HG02943 (cell line): Measurements from ENCODE around the gene ALG8.
"Not testable (repeated sequence)": the region's sequence is repeated elsewhere in the genome, so short reads cannot be mapped to it uniquely, and the experiment has no call there.

Experiments
- ATAC-seq: cut with Tn5 transposase; IDR thresholded peaks from one replicate; pipeline ENCODE4 v1.9.1; 2021; ENCODE audit warnings: mild to moderate bottlenecking, low read depth, moderate library complexity; ENCODE audit not compliant: unreplicated experiment

The ALG8 gene

DNA sequence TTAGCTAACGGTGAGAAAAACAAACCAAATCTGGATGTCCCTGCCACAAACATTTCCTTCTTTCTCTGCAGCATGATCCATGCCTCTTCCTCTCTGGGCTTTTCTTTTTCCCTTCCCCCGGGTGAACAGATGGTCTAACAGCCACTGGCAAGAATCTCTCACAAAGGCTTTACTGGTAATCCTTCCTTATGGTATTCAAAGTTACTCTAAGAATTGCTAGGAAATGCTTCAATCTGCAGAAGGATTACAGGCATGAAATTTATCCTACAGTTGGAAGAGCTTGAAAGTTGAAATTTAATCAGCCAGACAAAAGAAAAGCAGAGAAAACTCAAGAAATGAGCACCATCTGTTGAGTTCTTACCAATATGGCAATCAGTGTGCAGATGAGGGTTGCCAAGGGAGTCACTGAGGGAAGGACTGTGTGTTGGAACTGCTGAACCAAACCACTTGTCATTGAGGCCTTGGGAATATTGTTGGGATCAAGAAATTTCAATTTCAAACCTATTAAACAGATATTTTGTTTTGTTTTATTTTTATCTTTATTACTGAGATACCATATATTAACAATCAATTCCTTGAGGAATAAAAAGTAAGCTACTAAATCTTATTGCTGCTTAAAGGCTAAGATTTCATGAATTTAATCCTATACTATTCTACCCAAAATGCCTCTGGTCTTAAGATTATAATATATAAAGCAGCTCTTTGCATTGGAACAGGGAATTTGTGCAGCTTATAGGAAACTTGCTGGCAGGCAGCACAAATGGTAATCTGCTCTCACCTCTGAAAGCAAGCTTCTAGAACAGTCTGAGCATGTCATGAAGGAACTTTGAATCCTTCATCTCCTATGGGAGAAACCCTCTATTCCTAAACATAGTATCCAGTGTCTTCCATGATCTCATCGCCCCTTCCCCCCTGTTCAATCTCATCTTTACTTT is 30.1 kb downstream of the ALG8 start:
- no peak for ATAC-seq

DNA sequence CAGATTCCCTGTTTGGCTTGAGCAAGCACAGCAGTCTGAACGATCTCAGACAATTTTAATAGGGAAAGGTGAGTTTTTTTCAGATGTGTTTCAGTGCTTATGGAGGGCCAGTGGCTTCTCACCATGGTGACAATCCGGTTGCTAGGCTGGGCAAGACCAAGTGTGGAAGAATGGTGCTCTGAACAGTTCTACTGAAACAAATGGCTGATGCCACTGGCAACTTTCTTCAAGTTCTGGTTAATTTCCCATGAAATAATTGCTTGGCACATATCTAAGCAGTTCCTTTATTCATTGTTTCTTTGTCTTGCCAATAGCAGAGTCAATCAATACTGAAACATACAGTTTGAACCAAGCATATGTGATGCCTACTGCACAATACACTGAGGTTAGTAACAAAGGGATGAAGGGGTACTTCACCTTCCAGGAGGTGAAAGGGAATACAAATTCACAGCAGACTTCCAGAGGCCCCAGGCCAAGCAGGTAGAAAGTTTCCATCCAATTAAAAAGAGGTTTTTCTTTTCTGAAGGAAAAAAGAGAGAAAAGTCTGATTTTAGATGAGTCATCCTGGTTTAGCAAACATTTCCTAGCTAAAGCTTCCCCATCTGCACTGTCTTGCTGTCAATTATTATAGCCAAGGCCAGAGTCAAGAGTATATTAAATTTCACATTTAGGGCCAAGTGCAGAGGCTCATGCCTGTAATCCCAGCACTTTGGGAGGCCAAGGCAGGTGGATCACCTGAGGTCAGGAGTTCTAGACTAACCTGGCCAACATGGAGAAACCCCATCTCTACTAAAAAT is 38.6 kb downstream of the ALG8 start:
- ATAC-seq = no peak

DNA sequence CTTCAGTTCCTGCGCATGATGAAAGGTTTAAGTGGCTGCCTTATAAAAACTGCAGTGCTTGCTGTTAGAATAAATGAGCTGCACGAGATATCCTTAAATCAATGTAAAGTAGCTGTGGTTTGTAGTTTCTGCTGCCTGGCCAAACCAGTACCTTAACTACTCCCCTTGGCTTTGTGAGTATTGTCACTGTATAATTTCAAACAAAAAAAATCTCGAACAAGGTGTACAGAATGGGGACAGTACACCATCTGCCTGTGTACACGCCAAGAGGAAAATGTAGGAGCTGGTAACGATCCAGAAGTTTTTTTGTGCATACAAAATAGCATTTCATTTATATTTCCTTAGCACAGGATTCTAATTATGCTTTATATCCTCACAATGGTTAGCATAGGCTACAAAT is 39.2 kb downstream of the ALG8 start:
- ATAC-seq = no peak

DNA sequence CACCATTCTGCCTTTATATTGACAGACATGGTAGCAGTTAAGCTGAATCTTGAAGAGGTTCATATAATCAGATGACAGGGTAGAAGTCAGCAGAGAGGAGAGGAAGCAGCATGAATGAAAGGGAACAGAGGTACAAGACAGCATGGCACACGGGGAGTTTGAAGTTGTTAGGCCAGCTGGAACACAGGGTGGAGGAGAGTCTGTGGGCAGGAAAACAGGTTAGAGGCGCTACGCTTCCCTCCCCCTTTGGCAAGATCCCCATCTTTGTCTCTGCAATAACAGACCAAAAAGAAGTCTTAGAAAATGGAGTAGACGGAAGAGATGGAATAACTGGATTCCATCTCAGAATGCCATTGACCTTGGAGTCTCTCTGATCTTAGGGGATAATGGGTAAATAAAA is 39.8 kb downstream of the ALG8 start:
- no peak for ATAC-seq

DNA sequence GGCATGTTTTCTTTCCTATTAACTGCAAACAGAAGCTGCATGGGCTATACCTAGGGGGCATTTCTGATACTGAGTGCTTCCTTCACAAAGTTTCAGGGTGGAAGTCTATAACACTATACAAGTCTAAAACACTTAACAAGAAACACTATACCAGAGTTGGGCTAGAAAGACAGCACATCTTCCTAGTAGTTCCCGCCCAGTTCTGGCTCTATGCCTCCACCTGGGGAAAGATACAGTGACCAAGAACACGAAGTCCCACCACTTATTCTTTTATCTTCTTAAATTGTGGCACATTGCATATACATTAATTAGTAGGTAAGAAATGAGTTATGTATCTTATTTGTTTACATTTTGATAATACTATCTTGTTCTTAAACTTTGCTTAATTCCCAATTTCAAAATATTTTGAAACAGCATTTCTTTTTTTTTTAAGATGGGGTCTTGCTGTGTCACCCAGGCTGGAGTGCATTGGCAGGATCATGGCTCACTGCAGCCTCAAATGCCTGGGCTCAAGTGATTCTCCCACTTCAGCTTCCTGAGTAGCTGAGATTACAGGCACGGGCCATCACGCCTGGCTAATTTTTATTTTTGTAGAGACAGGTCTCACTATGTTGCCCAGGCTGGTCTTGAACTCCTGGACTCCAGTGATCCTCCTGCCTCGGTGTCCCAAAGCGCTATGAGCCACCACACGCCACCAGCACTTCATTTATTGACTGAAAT is 41.6 kb downstream of the ALG8 start:
- ATAC-seq = no peak

DNA sequence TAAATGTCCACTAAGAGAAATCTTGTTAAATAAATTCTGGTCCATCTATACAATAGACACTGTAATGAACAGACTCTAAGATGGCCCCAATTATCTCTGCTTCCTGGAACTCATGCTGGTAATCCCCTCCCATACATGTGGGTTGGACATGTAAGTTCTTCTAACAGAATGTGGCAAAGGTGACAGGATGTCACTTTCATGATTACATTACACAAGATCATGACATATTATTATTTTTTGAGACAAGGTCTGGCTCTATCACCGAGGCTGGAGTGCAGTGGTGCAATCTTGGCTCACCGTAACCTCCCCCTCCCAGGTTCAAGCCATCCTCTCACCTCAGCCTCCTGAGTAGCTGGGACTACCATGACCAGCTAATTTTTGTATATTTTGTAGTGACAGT is 45.2 kb downstream of the ALG8 start:
- no peak for ATAC-seq

DNA sequence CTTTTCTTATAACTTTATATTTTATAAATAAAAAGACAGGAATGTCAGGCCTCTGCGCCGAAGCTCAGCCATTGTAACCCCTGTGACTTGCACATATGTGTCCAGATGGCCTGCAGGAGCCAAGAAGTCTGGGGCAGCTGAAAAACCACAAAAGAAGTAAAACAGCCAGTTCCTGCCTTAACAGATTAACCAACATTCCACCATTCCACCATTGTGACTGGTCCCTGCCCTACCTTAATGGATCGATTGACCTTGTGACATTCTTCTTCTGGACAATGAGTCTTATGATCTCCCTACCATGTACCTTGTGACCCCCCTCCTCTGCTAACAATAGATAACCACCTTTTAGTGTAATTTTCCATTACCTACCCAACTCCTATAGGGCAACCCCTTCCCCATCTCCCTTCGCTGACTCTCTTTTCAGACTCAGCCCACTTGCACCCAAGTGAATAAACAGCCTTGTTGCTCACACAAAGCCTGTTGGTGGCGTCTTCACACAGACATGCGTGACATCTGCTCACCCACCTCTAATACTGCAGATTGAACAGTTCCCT is 52.8 kb downstream of the ALG8 start:
- ATAC-seq = not testable (repeated sequence)

DNA sequence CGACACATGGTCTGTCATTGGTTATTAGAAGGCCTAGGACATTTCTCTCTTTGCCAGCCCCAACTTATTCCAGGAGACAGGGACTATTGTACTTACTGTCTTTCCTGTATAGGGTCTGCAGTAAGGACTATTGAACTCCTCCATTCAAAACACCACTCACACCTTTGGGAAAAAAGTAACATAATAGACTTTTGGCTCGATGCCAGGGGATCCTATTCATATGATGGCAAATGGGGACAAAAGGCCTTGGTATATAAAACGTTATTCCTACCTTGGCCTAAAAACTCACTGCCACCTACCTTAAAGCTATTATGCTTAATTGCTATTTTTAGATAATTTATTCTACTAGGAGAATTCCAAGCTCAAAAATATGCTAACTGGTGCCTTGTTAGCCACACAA is 53.5 kb downstream of the ALG8 start:
- ATAC-seq = no peak

DNA sequence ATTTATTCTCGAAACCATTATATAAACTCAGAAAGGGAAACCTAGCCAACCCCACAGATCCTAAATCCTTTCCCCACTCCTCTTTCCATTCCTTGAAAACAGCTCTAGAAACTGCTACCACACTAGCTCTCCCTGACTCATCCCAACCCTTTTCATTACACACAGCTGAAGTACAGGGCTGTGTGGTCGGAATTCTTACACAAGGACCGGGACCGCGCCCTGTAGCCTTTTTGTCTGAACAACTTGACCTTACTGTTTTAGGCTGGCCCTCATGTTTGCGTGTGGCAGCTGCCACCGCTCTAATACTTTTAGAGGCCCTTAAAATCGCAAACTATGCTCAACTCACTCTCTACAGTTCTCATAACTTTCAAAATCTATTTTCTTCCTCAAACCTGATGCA is 54.9 kb downstream of the ALG8 start:
- not testable (repeated sequence) for ATAC-seq

DNA sequence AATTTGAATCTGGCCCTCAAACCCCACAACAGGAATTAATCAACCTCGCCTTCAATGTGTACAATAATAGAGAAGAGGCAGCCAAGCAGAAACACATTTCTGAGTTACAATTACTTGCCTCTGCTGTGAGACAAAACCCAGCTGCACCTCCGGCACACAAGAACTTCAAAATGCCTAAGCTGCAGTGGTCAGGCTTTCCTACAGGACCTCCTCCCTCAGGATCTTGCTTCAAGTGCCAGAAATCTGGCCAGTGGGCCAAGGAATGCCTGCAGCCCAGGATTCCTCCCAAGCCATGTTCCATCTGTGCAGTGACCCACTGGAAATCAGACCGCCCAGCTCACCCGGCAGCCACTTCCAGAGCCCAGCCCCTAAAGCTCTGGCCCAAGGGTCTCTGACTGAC is 56.4 kb downstream of the ALG8 start:
- no peak for ATAC-seq

DNA sequence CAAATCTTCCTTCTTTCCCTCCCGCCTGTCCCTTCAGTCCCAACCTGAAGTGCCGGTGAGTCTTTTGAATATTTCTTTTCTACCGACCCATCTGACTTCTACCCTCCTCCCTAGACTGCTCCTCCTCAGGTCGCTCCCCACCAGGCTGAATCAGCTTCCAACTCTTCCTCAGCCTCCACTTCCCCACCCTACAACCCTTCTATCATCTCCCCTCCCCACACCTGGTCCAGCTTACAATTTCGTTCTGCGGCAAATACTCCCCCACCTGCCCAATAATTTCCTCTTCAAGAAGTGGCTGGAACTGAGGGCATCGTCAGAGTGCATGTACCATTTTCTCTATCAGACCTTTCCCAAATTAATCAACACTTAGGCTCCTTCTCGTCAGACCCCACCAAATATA is 57.3 kb downstream of the ALG8 start:
- ATAC-seq = no peak

DNA sequence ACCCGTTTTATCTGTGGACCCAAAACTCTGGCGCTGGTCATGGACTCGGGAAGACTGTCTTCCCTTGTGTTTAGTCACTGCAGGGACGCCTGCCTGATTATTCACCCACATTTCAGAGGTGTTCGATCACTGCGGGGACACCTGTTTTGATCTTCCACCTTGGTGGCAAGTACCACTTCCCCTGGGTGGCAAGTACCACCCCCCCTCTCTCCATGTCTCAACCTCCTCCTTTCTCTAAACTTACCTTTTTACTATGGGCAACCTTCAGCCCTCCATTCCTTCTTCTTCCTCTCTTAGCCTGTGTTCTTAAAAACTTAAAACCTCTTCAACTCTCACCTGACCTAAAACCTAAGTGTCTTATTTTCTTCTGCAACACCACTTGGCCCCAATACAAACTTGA is 57.8 kb downstream of the ALG8 start:
- ATAC-seq = no peak

DNA sequence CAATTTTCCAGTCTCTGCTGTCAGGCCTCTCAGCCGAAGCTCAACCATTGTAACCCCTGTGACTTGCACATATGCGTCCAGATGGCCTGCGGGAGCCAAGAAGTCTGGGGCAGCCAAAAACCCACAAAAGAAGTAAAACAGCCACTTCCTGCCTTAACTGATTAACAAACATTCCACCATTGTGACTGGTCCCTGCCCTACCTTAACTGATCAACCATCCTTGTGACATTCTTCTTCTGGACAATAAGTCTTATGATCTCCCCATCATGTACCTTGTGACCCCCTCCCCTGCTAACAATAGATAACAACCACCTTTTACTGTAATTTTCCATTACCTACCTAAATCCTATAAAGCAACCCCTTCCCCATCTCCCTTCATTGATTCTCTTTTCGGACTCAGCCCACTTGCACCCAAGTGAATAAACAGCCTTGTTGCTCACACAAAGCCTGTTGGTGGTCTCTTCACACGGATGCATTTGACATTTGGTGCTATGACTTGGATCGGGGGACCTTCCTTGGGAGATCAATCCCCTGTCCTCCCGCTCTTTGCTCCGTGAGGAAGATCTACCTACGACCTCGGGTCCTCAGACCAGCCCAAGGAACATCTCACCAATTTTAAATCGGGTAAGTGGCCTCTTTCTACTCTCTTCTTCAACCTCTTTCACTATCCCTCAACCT is 58.5 kb downstream of the ALG8 start:
- ATAC-seq = no peak

DNA sequence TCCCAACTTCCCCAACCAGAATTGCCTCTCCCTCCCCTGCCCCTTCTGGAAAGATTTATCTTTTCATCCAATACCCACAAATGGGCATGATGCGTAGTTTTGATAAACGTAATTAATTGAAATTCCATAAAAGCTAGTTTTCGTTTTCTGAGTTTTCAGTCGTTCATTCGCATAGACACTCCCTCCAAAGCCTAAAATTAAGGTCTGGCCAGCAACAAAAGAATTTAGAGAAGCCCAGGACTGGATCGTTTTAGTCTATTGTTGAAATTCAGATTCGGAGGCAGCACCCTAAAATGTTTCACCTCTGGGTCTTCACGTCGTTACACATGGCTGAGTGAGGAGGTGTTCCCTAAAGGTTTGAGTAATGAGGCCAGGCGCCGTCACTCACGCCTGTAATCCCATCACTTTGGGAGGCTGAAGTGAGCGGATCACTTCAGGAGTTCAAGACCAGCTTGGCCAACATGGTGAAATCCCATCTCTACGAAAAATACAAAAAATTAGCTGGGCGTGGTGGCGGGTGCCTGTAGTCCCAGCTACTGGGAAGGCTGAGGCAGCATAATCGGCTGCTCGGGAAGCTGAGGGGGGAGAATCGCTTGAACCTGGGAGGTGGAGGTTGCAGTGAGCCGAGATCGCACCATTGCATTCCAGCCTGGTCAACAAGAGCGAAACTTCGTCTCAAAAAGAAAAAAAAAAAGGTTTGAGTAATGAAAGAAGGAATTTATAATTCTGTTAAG is 59.2 kb downstream of the ALG8 start:
- no peak for ATAC-seq

DNA sequence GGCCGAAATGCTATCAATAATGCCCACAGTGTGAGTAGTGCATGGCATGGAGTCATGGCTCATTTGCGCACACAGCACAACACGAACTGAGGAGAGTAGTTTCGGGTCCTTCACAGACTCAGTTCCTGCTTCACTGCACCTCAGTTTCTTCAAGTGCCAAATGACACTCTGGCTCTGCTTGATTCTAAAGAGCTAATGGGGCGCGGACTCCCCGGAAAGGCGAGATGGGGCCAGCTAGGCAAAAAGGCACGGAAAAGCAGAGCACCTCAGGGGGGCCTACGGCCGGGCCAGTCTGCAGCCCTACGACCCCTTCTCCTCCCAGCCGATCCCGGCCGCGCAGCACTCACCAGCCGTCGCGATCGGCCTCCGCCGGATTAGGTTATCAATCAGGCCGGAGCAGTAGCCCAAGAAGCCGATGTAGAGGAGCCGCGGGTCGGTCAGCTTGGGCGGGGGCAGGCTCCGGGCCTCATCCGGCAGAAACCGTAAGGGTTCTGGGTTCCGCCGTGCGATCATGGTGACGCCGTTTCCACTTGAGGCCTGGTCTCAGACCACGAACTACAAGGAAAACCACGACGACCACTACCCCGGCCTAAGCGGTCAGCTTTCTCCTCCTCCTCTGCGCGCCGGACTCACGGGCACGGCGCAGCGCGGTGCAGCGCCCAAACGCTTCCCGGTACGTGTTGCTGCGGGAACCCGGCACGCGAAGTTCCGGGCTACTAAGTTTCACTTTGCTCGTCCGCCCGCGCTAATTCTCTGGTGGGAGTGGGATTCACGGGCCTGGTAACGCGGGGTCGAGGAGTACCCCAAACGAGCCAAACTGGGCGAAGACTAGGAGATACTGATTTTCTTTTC is 60.0 kb downstream of the ALG8 start, which contains the start of gene NDUFC2:
NDUFC2 (minus strand) TSS at position 631 of the 852 bp plus-strand sequence; CDS start at position 513, 118 bp downstream.
- peak; percentile 68 for ATAC-seq

DNA sequence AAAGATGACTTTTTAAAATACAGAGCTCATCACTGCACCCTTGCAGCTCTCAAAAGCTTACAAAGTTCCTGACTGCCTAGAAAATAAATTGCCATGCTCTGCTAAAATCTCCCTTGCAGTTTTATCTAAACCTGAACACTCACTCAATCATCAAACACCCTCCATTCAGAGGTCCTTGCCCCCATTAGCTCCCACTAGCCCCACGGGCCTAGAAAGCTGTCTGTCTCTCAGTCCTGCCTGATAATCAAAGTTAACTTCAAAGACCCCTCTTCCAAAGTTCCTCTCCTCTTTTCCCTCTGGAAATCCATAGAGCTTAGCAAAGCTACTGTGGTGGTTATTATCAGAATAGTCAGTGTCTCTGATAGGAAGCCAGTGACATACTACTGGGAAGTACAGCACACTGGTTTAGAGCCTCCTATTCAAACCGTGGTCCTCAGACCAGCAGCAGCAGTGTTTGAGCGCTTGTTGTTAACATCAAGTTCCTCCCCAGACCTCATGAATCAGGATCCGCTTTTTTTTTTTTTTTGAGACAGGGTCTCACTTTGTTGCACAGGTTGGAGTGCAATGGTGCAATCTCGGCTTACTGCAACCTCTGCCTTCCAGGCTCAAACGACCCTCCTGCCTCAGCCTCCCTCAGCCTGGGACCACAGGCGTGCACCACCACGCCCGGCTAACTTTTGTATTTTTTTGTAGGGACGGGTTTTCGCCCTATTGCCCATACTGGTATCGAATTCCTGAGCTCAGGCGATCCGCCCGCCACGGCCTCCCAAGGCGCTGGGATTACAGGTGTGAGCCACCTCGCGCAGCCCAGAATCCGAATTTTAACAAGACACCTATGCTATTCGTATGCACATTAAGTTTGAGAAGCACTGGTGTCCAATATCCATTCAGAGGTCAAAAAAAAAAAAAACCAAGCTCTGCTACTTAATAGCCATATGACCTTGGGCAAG is 60.9 kb downstream of the ALG8 start:
- no peak for ATAC-seq

DNA sequence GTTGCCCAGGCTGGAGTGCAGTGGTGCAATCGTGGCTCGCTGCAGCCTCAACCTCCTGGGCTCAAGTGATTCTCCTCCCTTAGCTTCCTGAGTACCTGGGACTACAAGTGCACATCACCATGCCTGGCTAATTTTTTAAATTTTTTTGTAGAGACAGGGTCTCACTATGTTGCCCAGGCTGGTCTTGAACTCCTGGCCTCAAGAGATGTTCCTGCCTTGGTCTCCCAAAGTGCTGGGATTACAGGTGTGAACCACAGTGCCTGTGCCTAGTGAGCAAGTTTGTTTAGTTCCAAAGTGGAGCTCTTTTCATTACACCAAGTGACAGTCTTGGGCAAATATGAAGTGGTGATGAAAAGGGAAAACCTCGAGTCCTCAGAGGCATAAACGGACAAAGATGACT is 61.8 kb downstream of the ALG8 start:
- not testable (repeated sequence) for ATAC-seq
